GM21825 (cell line): Measurements from ENCODE around the gene LSP1.
"Not testable (repeated sequence)": the region's sequence is repeated elsewhere in the genome, so short reads cannot be mapped to it uniquely, and the experiment has no call there.

Source experiments
- ATAC-seq: cut with Tn5 transposase; IDR thresholded peaks from one replicate; pipeline ENCODE4 v1.9.1; 2021; ENCODE audit warnings: mild to moderate bottlenecking, moderate library complexity; ENCODE audit not compliant: unreplicated experiment

The LSP1 gene, protein sequence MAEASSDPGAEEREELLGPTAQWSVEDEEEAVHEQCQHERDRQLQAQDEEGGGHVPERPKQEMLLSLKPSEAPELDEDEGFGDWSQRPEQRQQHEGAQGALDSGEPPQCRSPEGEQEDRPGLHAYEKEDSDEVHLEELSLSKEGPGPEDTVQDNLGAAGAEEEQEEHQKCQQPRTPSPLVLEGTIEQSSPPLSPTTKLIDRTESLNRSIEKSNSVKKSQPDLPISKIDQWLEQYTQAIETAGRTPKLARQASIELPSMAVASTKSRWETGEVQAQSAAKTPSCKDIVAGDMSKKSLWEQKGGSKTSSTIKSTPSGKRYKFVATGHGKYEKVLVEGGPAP

DNA sequence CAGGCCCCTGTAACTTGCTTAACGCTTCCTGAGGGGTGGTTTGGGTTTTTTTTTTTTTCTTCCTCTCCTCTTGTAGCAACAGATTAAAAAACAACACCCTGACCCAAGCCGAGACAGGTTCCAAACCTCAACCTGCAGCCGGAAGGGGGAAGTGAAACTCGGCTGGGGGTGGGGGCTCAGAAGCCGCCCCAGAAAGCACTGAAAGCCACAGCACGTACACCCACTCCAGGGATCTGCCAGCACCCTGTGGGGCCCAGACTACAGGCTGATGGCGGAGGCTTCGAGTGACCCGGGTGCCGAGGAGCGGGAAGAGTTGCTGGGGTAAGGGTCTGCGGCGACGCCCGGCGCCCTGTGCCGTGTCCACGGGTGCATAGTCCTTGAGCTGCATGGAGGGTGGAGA lies at the start of gene LSP1:
Gene LSP1, plus strand, starts transcription at position 208 of the 400 bp plus-strand sequence. Its CDS starts 61 bp downstream, at position 269.
- ATAC-seq = peak; percentile 31

- ATAC-seq = no peak
These were observed 49.6 kb upstream of the LSP1 start for GRCh38 chr11:1803246-1803645.

GRCh38 chr11:1803835-1804519 lies 48.9 kb upstream of the LSP1 start:
- ATAC-seq = not testable (repeated sequence)

DNA sequence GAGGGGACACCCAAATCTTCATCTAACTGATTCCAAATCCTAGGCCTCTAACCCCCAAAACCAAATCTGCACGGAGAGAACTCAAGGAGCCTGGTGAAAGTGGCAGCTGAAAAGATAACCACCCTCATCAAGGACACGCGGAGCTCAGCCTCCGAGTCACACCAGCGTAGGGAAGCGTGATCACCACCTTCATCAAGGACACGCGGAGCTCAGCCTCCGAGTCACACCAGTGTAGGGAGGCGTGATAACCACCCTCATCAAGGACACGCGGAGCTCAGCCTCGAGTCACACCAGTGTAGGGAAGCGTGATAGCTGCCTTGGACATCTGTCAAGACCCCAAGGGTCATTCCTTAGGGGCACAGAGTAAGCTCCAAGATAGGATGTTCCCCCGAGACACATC lies 47.4 kb upstream of the LSP1 start:
- no peak for ATAC-seq

DNA sequence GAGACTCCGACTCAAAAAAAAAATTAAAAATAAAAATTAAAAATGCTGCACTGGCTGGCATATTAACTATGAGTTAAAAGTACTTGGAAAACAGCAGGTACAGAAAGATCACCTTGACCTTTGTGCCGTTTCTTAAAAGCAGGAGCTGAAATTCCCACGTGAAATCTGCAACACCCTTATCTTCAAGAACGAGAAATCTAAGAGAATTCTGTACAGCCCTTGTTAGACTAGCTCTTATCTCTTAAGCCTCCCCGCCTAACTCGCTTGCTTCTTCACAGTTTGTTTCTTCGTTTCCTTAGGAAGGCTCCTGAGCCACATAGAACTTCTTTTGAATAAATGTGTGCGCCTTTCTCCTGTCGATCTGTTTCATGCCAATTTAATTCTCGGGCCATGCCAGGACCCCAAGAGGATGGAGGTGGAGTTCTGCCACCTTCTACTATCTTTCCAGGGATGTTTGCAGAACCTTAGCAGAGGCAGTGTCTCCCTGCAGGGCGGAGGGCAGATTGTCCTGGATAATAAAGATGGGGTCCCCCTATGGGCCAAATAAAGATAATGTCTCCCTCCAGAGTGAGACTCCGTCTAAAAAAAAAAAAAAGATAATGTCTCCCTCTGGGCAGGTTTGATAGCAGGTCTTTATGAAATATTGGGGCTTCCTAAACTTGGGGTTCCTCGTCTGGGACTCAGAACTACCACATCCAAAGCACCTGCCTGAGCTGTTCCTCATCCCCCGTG lies 45.5 kb upstream of the LSP1 start:
- ATAC-seq = no peak

DNA sequence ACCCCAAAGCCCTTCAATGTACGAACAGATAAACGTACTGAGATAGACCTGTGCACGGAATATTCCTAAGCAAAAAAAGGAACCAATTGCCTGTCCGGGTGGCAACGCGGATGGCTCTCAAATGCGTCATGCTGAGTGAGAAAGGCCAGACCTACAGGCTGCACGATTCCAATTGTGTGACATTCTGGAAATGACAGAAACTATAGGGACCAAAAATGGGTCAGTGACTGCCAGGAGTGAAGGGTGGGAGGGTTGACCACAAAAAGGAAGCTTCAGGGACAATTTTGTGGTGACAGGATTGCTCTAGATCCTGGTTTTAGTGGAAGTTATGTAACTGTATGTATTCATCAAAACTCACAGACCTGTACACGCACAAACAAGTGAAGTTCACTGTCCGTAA lies 42.1 kb upstream of the LSP1 start:
- ATAC-seq = no peak

DNA sequence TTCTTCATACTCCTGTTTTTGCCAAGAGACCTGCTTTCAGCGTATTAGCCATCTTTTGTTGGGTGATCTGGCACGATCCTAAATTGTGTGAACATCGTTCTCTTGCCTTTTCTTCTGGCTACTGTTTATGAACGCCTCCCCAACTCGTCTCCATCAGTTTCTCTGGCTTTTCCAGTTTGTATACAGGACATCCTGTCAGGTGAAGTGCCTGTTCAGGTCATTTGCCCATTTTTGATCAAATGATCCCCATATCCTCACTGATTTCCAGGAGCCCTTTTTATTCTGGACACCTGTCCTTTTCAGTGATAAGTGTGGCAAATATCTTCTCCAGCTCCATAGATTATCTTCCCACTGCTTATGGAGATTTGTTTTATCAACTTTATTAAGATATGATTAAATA lies 40.6 kb upstream of the LSP1 start:
- ATAC-seq = no peak

GRCh38 chr11:1812801-1813200 lies 40.1 kb upstream of the LSP1 start:
- ATAC-seq = no peak

- not testable (repeated sequence) for ATAC-seq
These were observed 39.5 kb upstream of the LSP1 start for GRCh38 chr11:1813356-1813755.

GRCh38 chr11:1814691-1815090 lies 38.2 kb upstream of the LSP1 start:
- no peak for ATAC-seq

- no peak for ATAC-seq
These were observed 37.6 kb upstream of the LSP1 start for GRCh38 chr11:1815311-1815710.

DNA sequence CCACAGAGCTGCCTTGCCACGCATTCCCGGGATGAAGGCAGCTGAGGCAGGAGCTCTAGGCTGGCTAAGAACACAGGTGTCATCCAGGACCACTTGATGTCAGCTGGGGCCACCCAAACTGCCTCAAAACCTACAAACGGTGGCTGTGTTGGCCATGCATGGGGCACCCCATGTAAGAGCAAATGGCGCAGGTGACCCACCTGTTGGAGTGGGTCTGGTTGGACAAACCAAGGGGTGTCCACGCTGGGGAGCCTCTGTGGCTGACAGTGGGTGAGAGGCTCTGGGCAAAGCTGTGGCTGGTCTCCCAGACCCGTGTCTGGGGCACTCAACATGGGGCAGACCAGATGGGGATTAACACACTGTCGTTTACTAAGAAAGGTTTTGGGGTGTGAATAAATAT lies 37.1 kb upstream of the LSP1 start:
- ATAC-seq = no peak

DNA sequence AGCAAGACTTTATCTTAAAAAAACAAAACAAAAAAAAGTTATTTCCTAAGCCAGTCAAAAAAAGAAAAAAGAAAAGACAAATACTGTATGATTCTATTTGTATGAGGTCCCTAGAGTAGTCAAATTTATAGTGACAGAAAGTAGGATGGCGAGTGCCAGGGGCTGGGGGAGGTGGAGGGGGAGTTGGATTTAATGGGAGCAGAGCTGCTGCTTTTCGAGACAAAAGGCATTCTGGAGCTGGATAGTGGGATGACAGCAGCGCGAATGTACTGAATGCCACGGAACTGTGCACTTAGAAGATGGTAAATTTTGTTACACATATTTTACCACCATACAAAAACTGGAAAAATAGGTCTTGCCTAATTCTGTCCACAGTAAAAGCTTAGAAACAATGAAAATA lies 35.9 kb upstream of the LSP1 start:
- ATAC-seq = no peak

GRCh38 chr11:1817511-1817910 lies 35.4 kb upstream of the LSP1 start:
- no peak for ATAC-seq

DNA sequence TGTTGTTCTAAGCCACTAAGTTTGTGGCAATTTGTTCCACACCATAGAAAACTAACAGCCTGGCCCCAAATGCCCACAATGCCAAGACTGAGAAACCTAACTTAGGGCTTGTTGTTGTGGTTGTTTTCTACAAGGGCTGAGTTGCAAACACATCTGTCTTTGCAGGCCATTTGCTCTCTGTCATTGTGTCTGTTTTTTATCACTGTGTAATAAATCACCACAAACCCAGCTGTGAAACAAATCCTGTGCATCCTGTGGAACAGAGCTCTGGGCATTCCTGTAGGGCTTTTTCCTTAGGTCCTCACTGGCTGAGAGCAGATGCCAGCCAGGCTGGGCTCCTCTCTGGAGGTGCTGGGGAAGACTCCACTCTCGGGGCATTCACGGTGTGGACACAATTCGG lies 33.8 kb upstream of the LSP1 start:
- ATAC-seq = no peak

DNA sequence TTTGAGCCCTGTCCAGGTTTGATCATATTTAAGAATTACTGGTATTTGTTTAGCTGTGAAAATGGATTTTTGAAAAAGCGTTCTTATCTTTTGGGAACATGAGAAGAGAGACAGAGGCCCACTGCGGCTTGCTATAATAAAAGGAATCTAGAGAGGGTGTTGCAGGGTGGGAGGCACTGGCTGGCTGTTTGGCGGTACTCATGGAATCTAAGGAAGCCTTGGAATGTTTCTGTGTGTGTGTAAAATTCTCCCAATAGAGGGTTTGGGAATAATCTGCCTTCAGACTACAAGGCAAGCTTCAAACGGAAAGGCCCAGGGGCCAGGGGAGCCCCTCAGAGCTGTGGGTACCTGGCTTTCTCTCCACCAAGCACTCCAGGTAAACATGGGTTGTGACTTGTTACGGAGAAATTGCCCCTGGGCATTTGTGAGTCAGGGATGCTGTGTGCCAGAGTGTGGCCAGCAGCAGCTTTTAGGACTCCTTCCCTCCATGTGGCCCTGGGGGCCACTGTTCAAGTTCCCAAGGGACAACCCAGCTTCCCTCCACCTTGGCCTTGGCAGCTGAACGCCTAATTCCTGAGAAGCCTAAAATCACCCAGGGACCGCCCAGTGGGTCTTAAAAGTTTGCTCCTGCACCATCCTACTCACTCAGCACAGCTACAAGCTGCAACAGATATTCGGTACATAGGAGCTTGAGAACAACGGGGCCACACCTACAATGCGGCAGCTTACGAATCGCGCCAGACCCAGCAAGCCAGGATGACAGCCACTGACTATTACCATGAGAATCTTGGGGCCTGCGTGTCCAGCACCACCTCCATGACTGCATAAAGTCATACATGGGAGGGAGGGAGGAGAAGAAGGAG lies 32.2 kb upstream of the LSP1 start:
- no peak for ATAC-seq

DNA sequence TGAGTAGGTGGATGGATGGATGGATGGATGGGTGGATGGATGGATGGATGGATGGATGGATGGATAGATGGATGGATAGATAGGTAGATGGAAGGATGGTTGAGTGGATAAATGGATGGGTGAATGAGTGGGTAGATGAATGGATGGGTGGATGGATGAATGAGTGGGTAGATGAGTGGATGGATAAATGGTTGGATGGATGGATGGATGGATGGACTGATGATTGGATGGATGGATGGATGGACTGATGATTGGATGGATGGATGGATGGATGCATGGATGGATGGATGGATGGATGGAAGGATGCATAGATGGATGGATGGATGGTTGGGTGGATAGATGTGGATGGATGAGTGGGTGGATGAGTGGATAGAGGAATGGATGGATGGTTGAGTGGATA lies 31.3 kb upstream of the LSP1 start:
- ATAC-seq = no peak

DNA sequence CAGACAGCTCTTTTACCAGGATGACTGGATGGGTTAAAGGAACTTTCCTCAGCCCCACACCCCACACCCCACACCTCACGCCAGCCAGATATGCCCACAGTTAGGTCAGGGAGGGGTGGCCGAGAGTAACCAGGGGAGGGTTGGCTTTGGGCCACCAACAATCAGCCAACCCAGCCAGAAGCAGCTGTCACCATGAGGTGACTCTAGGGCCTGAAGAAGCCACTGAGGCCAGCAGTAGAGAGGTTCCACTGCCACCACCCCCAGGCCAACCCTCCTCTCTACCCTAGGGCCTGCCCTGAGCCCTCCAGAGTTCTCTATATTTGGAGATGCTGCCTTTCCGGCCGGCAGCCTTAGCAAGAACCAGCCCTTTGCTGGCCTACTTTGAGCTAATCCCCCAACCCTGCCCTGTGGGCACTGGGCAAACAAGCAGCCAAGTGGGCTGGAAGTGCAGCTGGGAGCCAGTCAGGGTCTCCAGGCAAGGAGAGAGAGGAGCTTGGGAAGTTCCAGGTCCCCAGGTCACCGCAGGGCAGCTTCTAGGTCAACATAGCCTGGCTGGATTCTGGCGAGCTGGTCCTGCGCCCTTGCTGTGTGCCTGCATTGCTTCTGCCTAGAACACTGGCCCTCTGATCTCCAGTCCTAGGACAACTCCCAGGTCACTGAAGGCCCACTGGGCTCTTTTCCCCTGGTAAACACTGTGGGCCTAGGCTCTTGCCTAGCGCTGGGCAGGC lies 30.1 kb upstream of the LSP1 start:
- no peak for ATAC-seq

DNA sequence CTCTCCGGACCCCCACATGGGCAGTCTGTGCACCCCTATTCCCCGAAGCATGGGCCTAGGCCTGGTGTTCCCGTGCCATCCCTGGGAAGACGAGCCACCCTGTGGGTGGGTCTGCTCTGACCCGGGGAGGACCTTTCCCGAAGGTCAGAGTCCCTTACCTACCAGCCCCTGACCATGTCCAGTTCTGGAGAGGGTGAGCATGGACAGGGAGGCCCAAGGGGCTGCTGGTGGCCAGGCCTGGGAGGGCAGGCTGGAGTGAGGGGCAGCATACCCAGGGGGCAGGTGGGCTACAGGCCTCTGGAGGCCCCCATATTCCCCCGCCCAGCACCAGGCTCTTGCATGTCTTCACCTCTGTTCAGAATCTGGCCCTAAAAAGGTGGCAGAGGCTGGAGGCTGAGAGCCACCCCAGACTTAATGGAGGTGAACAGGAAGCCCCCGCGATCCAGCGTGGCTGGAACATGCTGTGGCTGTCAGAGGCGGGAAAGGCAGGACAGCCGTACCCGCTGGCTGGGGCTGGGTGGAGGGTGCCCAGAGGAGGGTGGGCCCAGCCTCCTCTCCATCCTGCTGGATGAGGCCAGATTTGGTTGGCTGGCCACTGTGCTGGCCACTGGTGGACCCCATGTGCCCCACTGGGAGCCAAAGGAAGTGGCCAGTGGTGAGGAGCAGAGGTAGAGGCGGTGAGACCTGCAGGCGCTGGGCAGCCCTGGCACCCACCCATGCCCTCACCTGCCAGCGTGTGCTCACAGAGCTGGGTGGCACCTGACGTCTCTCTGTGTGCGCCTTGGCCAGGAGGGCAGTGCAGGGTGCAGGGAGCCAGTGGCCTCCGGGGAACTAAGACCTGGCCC lies 29.3 kb upstream of the LSP1 start:
- no peak for ATAC-seq
